GM18498 (cell line): ENCODE data around the gene MXD3.

Source experiments
- ATAC-seq: cut with Tn5 transposase; IDR thresholded peaks from one replicate; pipeline ENCODE4 v1.9.1; 2021; ENCODE audit warnings: mild to moderate bottlenecking, moderate library complexity; ENCODE audit not compliant: unreplicated experiment

Gene MXD3

GRCh38 chr5:177304392-177305119 is 7.1 kb downstream of the MXD3 start:
- ATAC-seq: no peak

- peak; percentile 10 for ATAC-seq
These were observed 7.7 kb downstream of the MXD3 start for GRCh38 chr5:177303925-177304391.

DNA sequence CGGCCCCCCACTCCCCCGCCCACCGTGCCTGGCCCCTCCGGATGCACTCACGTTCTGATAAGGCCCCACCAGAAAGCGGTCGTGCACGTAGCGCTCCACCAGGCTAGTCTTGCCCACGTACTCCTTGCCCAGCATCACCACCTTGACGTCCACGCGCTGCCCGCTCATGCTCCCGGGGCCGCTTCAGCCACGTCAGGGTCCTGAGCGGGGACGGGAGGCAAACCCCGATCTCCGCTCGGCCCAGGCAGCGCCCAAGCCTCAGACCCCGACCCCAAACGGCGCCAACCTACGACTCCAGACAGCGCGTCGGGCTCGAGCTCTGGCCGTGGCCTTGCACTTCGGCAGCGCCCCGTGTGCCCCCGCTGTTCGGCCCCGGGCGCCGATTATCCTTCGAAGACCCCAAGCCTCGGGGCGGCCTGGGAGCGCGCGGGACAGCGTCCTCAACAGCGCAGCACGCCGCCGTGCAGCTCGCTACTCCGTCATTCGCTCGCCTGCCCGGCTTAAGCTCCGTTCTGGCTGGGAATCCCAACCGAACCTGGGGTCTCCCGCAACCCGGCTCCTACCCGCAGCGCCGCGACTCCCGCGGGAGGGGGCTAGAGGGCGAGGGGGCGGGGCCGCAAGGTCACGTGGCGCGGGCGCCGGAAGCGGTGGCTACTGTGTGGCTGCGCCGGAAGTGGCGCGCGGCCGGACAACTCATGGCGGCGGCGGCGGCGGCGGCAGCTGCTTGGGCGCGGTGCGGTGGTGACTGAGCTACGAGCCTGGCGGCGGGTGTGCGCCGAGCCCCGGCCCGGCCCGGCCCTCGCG is 8.4 kb downstream of the MXD3 start, which contains the start of the genes PRELID1 and RAB24:
PRELID1 (plus strand) TSS at position 679 of the 804 bp plus-strand sequence. CDS start 187 bp downstream, outside the sequence.
RAB24 (minus strand) TSS at position 599 of the 804 bp plus-strand sequence; CDS start at position 168, 431 bp downstream.
- ATAC-seq: peak; percentile 68

- ATAC-seq: no peak
These were observed 9.2 kb downstream of the MXD3 start for GRCh38 chr5:177302354-177303110.

GRCh38 chr5:177301503-177302165 is 10.1 kb downstream of the MXD3 start:
- ATAC-seq: no peak

- ATAC-seq: no peak
These were observed 10.7 kb downstream of the MXD3 start for GRCh38 chr5:177300951-177301350.

DNA sequence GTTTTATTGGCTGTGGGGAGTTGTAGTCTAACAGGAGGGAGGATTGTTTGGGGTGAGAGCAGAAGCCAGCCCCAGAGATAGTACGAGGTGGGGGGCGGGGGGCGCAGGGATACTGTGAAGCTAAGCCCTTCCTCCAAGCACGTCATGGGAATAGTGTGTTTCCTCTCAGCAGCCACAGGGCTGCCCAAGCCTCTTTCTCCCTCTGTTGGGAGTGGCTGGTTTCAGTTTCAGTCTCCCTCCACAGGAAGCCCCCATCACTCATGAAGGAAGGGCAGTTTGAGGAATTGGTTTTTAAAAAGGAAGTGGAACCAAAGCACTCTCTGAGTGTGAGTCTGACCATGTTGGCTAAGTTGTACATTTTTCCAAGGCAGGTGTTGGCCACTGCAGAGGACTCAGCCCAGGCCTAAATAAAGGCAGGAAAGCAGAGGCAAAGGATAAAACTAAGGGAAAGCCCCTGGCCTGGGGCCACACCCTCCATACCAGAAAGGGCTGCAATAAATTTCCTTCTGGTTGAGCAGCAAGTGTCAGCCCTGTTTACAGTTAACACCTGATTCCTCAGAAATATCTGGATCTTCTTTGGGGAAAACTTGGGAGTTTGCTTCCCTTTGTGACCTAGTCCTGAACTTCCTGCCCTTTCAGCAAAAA is 11.3 kb downstream of the MXD3 start:
- peak; percentile 39 for ATAC-seq

- no peak for ATAC-seq
These were observed 12.0 kb downstream of the MXD3 start for GRCh38 chr5:177299697-177300096.

DNA sequence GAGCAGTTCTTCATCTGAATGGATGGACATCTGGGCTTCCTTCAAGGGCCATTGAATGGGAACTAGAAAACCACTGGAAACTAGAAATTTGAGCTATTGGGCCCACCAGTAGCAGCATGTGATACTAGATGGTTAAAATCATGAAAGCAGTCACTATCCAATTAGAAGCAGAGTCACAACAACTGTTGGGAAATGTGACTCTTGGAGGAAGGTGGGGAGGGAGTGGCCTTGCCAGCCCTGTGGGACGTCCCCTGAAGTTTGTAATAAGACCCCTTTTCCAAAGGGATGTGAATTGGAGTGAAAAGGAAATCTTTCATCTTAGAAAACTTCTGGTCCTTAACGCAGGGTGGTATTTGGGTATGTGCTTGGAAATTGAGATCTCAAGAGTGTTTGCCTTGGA is 13.8 kb downstream of the MXD3 start:
- ATAC-seq: no peak

- ATAC-seq: no peak
These were observed 15.1 kb downstream of the MXD3 start for GRCh38 chr5:177296581-177296980.

DNA sequence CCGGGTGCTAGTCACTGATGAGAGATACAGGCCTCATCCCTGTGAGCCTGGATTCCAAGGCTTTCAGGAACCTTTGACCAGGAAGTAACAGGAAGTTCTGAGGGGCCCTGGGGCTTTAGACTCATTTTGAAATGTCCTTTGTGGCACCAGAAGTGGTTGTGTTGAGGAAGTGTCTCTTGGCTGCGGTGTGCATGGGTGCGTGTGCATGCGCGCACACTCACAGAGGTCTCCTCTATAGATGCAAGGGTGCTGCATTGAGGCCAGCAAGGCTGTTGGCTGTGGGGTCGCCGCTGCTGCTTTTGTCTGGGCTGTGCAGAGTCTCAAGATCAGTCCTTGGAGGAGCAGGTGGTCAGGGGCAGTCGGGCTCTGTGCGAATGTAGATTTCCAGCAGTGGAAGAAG is 15.8 kb downstream of the MXD3 start:
- no peak for ATAC-seq

GRCh38 chr5:177294632-177295031 is 17.1 kb downstream of the MXD3 start:
- ATAC-seq: no peak

GRCh38 chr5:177293819-177294581 is 17.7 kb downstream of the MXD3 start:
- no peak for ATAC-seq

DNA sequence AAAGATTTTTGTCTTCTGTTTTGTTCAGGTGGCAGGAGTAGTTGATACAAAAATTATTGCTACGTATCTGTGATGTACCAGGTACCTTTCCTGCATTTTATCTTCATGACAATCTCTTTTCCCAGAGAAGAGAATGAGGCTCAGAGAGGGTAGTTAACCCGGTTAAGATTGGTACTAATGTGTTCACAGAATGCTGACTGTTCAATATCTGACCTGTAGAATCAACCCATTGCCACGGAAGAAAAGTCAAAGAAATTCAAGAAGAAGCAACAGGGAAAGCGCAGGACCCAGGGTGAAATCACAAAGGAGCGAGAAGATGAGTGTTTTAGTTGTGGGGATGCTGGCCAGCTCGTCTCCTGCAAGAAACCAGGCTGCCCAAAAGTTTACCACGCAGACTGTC is 20.0 kb downstream of the MXD3 start:
- ATAC-seq: no peak

GRCh38 chr5:177290816-177291596 is 20.7 kb downstream of the MXD3 start:
- peak; percentile 46 for ATAC-seq

DNA sequence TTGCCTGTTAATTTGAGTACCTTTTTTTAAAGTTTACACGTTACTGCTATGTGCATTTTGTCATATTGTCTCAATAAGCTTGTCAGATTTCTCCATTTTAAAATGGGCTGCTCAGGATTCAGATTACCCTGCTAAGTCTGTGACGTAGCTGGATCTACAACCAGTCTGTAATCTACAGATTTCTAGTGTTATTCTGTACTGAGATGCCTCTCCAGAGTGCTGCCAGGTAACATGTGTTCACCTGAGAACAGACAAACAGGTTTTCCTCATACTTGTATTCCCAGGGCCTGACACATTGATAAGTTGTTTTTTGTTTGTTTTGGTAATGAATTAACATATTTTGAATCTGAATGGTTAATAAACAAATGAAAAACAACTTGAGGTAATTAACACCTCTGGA is 23.5 kb downstream of the MXD3 start:
- no peak for ATAC-seq

- no peak for ATAC-seq
These were observed 34.8 kb downstream of the MXD3 start for GRCh38 chr5:177276886-177277285.

DNA sequence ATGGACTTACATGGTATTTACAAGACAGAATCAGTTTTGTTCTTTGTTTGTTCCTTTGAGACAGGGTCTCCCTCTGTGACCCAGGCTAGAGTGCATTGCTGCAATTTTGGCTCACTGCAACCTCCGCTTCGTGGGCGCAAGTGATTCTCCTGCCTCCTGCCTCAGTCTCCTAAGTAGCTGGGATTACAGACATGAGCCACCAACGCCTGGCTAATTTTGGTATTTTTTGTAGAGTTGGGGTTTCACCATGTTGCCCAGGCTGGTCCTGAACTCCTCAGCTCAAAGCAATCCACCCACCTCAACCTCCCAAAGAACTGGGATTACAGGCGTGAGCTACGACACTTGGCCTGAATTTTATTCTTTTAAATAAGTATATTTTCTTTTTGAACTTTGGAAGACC is 35.8 kb downstream of the MXD3 start:
- ATAC-seq: no peak

DNA sequence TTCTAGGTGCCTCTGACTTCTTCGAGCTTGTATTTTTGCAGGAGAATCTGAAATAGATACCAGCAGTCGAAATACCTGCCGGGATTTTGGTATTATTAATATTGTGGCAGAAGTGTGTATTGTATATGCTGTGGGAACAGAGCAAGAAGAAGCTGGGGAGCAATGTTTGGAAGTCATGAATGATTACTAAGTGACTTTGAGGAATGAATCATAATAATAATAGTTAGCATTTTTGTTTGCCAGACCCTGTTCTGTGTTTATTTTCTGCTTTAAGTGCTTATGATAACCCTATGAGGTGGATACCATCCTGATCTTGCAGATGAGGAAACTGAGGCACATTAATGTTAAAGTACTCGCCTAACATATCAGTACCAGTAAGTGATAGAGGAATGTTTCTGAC is 40.6 kb downstream of the MXD3 start:
- no peak for ATAC-seq
